Bone marrow (tissue), 2 donors: Measurements from ENCODE around the gene SIGLEC6.

Source experiments
- DNase-seq, 2 donors: peaks; one replicate each; lab custom pipeline; 2025; lab: John Stamatoyannopoulos, UW

The SIGLEC6 gene

DNA sequence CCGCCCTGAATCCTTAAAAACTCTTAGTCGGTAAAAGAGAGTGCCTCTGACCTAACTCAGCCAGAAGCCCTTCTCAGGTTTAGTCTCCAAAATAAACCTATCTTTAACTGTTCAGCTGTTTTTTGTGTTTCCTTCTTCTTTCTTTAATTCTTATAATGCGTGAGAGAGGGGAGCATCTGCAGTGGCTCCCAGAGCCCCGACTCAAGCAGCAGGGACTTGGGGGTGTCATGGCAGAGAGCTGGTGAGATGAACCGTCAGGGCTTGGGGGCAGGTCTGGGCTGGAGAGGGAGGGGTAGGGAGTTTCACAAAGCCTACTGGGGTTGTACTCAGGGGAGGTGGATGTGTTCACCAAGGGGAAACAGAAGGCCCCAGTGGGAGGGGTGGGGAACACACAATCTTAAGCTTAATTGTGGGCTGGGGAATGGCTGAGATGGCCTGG, 16.8 kb upstream of the SIGLEC6 start:
- peak in 1 of 2 donors; percentile 72 for DNase-seq

DNA sequence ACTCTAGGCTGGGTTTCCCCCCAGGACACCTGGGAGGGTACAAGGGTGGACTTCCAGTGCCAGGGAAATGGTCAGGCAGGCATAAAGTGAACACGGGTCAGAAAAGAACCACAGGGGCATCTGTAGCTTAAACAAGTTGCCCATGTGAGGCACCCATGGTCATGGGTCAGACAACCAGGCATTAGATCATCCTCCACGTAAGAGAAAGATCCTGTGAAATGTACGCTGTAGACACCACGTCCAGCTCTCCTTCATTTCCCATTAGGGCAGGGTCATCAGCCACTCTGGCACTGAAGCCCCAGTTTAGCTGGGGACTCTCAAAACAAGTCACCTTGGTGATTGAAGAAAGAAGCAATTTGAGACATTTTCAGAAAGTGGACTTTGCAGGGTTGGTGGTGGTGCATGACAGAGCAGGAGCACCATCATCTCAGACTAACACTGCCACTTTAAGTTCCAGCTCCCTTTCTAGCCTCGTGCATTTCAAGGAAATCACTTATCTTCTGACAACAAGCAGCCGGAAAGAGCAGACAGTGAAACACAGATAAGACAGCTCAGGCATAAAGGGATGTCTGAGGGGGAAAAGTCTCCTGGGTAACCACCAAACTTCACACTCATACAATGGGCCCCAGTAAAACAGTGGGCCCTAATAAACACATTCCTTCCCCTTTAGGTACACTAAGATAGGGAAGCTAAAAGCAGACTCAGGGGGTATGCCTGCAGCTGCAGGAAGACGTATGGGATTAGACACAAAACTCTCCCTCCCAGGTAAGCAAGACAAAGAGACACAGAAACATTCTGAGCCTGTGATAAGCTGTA, 16.1 kb upstream of the SIGLEC6 start:
- DNase-seq: peak in 1 of 2 donors; percentile 85

DNA sequence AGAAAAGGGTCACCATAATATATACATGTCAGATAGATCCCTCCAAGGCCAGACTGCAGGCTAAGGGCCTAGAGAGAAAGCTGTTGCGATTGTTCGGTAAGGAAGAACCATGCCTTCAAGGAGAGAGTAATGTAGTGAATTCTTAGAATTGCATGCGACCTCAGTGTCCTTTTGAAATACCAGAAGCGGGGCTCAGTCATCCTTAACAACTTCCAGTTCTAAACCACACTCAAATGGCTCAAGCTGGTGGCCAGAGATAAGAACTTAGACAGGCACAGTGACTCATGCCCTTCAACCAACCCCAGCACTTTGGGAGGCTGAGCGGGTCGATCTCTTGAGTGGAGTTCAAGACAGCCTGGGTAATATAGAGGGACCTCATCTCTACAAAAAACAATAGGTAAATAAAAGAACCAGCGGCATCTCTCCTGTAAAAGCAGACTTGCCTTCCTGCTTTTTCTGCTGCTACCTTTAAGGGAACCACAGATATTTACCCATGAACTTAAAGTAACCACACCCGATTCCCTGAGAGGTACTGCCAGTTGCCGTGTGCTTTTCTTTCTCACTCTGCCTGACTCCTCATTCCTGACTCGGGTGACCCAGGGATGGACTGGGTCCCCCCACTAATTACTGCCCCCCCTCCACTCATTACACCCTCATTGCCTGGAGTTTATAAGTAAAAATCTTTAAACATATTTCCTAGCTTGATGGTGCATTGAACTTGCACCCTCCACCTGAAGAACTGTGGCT, 15.4 kb upstream of the SIGLEC6 start:
- DNase-seq: peak in 1 of 2 donors; percentile 98

DNA sequence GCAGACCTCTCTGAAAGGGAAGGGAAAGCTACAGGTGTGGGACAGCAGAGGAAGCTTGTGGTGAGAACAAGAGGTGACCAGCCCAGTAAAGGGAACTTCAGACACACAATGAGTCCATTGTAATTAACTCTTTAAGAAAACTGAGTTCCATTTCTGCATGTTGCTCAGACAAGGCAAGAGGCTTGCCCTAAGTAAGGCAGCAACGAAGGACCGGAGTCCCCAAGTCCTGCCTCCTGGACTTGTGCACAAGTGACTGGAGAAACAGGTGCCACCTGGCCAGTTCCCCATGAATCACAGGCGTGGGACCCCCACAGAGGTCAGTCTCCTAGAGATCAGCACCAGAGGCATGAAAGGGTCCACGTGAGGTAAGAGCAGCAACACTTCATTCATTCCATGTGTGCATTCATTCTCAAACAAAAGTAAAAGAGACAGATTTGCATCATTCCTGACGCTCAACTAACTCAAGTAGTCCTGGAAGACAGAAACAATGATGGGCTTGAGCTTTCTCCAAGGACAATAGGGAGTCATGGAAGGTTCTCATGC, 14.7 kb upstream of the SIGLEC6 start:
- DNase-seq: no peak

GRCh38 chr19:51544038-51544437, 12.6 kb upstream of the SIGLEC6 start:
- no peak for DNase-seq

GRCh38 chr19:51542699-51543098, 11.2 kb upstream of the SIGLEC6 start:
- no peak for DNase-seq

- DNase-seq: no peak
These were observed 10.2 kb upstream of the SIGLEC6 start for GRCh38 chr19:51541458-51542357.

DNA sequence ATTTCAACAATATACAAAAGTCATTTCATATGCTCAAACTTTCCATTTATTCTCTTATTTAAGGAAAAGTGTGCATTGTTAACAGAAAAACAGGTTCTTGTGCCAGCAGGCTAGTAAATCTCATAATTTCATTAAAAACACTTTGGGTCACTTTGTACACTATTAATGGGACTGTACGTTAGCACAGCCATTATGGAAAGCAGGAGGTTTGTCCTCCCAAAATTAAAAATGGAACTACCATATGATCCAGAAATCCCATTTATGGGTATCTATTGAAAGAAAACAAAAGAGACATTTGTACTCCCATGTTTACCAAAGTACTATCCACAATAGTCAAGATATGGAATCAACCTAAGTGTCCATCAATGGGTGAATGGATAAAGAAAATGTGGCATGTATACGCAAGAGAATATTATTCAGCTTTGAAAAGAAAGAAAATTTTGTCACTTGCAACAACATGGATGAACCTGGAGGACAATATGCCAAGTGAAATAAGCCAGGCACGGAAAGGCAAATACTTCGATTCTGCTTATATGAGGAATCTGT, 8.4 kb upstream of the SIGLEC6 start:
- no peak for DNase-seq

GRCh38 chr19:51535535-51535934, 4.1 kb upstream of the SIGLEC6 start:
- no peak for DNase-seq

DNA sequence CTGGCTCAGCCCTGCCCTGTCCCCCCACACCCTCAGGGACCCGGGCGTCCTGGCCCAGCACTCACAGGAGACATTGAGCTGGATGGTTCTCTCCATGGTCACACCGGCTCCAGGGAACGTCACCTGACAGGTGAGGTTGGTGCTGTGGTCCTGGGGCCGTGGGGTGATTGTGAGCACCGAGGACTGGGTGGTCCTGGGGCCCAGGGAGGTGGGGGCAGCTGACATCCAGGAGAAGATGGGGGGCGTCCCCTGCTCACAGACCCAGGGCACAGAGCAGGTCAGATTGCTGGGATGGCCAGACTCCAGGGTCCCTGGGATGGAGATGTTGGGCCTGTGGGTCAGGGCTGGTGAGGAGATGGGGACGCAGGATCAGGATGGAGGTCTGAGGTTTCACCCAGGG, 854 bp downstream of the SIGLEC6 start:
- no peak for DNase-seq

- DNase-seq: no peak
These were observed 2.2 kb downstream of the SIGLEC6 start for GRCh38 chr19:51529301-51529700.

- no peak for DNase-seq
These were observed 5.8 kb downstream of the SIGLEC6 start for GRCh38 chr19:51525651-51526050.

DNA sequence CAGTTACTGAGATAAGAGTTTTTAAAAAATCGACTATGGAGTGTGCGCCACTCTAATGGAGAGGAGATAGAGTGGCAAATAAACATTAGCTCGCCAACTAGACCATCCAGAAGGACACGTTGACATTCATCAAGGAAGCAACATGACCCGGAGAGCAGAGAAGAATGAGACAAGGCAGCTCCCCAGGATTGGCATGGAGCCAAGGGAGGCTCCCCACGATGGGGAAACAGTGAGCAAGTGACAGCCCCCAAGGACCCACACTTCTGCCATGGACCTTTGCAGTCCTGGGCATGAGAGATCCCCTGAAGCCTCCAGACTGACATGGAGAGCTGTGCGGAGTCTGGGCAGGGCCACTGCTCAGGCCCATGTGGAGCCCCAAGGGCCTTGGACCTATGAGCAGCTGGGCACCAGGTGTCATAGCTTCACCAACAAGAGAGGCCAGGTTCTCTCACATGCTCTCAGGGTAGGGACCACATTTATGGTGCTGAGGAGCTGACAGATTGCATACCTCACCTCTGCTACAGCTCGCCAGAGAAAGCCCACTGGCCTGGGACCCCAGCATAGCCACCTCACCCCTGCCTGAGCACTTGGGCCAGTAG, 6.7 kb downstream of the SIGLEC6 start:
- DNase-seq: no peak

- DNase-seq: no peak
These were observed 9.7 kb downstream of the SIGLEC6 start for GRCh38 chr19:51521781-51522180.

DNA sequence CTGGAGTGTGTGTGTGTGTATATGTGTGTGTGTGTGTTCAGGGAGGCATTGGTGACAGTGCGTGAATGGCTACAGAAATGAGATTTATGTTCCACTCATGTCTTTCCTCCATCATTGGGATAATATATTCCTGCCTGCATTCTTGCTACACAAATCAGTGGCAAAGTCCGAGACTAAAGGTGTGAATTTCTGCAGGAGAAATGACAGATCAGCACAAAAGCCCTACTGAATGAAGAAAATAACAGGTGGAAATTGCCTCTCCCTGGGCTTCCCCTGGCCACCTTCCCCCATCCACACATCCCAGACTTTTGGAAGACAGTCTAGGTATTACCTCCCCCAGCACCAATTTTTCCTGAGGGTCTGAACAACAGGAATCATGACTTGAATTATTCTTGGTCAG, 10.1 kb downstream of the SIGLEC6 start:
- DNase-seq: no peak

- no peak for DNase-seq
These were observed 10.7 kb downstream of the SIGLEC6 start for GRCh38 chr19:51520728-51521127.

GRCh38 chr19:51514866-51515481, 16.5 kb downstream of the SIGLEC6 start:
- peak in 1 of 2 donors; percentile 50 for DNase-seq

GRCh38 chr19:51513968-51514367, 17.5 kb downstream of the SIGLEC6 start:
- DNase-seq: no peak

GRCh38 chr19:51511353-51511752, 20.1 kb downstream of the SIGLEC6 start:
- no peak for DNase-seq

- DNase-seq: no peak
These were observed 21.4 kb downstream of the SIGLEC6 start for GRCh38 chr19:51509823-51510660.
